Activated CD8-positive, alpha-beta memory T cell treated with anti-CD3 and anti-CD28 coated beads, Interleukin-2, amount 10 ng/mL, durations not matched to agents 7 days and 5 days (primary cell): ENCODE results near the gene CAMKMT. TPM values are rescaled to one million over a fixed set of nuclear protein-coding genes. Genes with fewer than 3 reads are reported as not detected.

Experiments
- ATAC-seq: fragments of 150-1000 bp; cut with Tn5 transposase; one replicate; pipeline ENCODE4 v1.10.0; 2021; ENCODE audit warnings: moderate library complexity
- CTCF ChIA-PET: fragments of 350-600 bp; sonication (Branson Sonifier 250); formaldehyde crosslinking; loops from one replicate; lab custom pipeline; 2021; ENCODE audit warnings: antibody characterized with exemption; lab: Charles Lee
- DNase-seq: peaks from one replicate; pipeline ENCODE4 v3.0.0-alpha.2; 2020
- H3K27ac Mint-ChIP-seq: one replicate; pipeline ENCODE4 v1.8.0; 2021; ENCODE audit warnings: mild to moderate bottlenecking, mixed read lengths
- H3K27me3 Mint-ChIP-seq: one replicate; pipeline ENCODE4 v1.8.0; 2021; ENCODE audit warnings: mixed read lengths
- H3K36me3 Mint-ChIP-seq: one replicate; pipeline ENCODE4 v1.8.0; 2021; ENCODE audit warnings: mild to moderate bottlenecking, mixed read lengths
- H3K4me1 Mint-ChIP-seq: one replicate; pipeline ENCODE4 v1.8.0; 2021; ENCODE audit warnings: mixed read lengths
- H3K4me3 Mint-ChIP-seq: one replicate; pipeline ENCODE4 v1.8.0; 2021; ENCODE audit warnings: mild to moderate bottlenecking, moderate library complexity, mixed read lengths
- H3K9me3 Mint-ChIP-seq: one replicate; pipeline ENCODE4 v1.8.0; 2022; ENCODE audit warnings: low read depth, mixed read lengths
- total RNA-seq, 2 experiments: library from RNA; stranded (reverse); gene quantifications; one replicate each; pipeline ENCODE4 v1.2.3, GENCODE V29; 2021

The CAMKMT gene
- total RNA-seq, 2 experiments from 2014 or later, result 12.8 to 13.3 TPM

- ATAC-seq (no peak), DNase-seq (no peak)
- Mint-ChIP-seq H3K9me3 (peaks cover 8% of the 10 kb centered on the region), H3K27ac (no peak overlapping the region), H3K27me3 (no peaks in the 10 kb centered on the region), H3K4me1 (no peaks in the 10 kb centered on the region), H3K36me3 (peaks cover 8% of the 10 kb centered on the region), H3K4me3 (no peak overlapping the region)
- CTCF ChIA-PET, result interaction anchor here (1.2 to 2.3 kb wide), 2 partner anchors 17 to 20 kb away, joined by 4 to 7 read pairs; no protein-coding TSS in a partner anchor
Observed at GRCh38 chr2:44459739-44460138, 98.0 kb downstream of the CAMKMT start.

DNA sequence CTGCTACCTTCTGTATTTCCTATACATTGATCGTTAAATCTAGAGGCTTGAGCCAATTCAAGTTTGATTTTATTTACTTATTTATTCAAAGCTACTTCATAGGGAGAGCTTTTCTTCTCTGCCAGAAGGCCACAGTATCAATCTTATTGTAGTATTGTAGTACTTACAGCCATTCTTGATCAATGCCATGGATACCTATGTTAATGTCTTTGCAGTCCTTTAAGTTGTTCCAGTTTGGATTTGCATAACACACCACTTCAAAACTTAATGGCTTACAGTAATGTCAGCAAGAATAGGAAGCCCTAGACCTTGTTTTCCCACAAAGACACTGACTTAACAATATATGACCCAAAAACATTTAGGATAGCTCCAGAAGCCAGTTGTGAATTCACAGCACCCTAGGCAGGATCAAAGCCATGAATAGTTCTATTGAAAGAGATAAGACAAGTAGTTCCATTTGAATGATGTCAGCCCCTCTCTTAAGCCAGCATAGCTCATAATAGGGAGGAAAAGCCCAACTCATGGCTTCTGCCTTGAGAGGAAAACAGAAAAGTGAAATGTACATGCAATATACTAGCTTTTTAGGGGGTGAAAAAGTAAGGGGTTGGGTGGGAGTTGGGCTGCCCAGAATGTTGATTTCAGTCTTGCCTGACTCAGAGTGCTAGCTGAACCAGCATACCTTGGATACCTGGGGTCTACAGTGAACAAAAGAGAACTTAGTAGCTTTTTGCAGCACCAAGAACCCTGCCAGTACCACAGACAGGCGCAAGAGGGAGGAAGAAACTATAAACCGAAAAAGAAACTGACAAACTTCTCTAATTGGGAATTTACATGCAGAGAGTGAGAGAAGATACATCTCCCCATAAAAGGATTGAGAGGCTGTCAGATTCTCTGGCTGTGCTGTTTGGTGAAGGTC is 101.4 kb downstream of the CAMKMT start:
- no peak for DNase-seq
- Mint-ChIP-seq H3K27me3 (no peaks in the 10 kb centered on the region), H3K4me1 (no peaks in the 10 kb centered on the region), H3K36me3 (peaks cover 10% of the 10 kb centered on the region), H3K9me3 (peaks cover 8% of the 10 kb centered on the region), H3K4me3 (no peak overlapping the region), H3K27ac (no peak overlapping the region)
- CTCF ChIA-PET, result interaction anchor here (0.8 to 2.6 kb wide), 2 partner anchors 9 to 16 kb away, joined by 3 to 11 read pairs; no protein-coding TSS in a partner anchor
- ATAC-seq, result no peak

DNA sequence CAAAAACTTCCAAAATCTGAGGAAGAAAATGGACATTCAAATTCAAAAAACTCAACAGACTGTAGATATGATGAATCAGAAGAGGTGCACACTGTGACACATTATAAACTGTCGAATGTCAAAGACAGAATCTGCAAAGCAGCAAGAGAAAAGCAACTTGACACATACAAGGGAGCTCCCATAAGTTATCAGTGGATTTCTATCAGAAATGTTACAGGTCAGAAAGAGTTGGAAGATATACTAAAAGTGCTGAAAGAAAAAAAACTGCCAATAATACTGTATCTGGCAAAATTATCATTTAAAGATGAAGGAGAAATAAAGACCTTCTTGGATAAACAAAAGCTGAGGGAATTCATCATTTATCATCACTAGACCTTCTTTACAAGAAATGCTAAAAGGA is 102.7 kb downstream of the CAMKMT start:
- DNase-seq (no peak), ATAC-seq (no peak)
- CTCF ChIA-PET, result interaction anchor here (2.6 kb wide), 1 partner anchor 15 kb away, joined by 11 read pairs; no protein-coding TSS in a partner anchor
- H3K27ac Mint-ChIP-seq, result no peak overlapping the region
- peaks cover 8% of the 10 kb centered on the region for H3K9me3 Mint-ChIP-seq
- H3K4me3 Mint-ChIP-seq, result no peak overlapping the region
- peaks cover 10% of the 10 kb centered on the region for H3K36me3 Mint-ChIP-seq
- no peaks in the 10 kb centered on the region for H3K27me3 Mint-ChIP-seq
- H3K4me1 Mint-ChIP-seq, result no peaks in the 10 kb centered on the region

DNA sequence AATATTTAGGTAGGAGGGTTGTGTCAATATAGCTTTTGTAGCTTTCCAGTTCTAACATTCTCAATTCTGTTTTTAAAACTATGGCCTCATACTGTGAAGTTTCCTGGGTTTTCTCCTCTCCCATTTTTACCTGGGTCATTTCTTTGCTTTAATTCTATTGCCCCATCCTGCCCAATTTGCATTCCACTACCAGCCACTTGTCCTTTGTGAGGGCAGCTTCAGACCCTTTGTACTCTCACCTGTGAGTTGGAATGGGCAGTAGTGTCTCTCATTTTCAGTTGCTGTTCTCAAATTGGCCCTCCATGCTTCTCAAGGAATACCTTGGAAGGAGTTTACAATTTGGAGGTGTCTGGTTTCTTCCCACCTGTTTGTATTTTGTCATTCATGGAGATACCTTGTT is 108.4 kb downstream of the CAMKMT start:
- no peaks in the 10 kb centered on the region for H3K9me3 Mint-ChIP-seq
- no peak overlapping the region for H3K4me3 Mint-ChIP-seq
- peaks cover 2% of the 10 kb centered on the region for H3K36me3 Mint-ChIP-seq
- CTCF ChIA-PET, result interaction anchor here (0.9 to 3.9 kb wide), 2 partner anchors 9 to 198 kb away, joined by 3 to 28 read pairs; no protein-coding TSS in a partner anchor
- DNase-seq, result no peak
- no peak for ATAC-seq
- H3K4me1 Mint-ChIP-seq, result no peaks in the 10 kb centered on the region
- H3K27me3 Mint-ChIP-seq, result no peaks in the 10 kb centered on the region
- no peak overlapping the region for H3K27ac Mint-ChIP-seq

DNA sequence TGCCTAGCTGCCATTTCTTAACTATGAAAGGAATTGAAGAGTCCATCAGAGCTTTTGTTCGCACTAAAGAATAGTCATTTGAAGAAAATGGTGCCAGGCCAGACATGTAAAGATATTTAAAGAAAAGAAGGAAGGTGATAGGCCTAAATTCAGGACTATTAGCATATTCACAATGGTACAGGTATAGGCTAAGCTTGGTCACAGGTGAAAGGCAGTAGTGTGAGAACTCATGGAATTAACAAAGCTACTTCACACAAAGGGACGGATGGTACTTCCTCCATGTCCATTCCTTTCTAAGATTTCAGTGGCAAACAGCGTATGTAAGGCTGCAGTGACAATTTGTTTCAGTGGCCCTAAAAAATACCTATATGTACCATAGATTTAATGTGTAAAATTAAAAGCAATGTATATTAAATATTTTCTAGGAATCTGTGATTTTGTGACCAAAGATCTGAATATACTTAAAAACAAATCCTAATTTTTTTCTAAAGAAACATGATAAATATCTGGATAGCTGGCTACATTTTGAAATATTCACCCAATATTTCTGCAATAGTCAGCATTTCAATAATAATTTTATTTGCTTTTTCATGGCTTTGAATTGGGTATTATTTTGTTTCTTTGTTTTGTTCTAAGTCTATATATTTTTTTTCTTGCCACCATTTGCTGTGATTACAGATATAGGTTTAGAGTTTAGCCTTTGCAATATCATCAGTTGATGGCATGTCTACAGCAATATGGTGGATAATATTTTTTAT is 116.1 kb downstream of the CAMKMT start:
- no peaks in the 10 kb centered on the region for H3K36me3 Mint-ChIP-seq
- peaks cover 5% of the 10 kb centered on the region for H3K4me1 Mint-ChIP-seq
- H3K9me3 Mint-ChIP-seq, result no peaks in the 10 kb centered on the region
- H3K27me3 Mint-ChIP-seq, result no peaks in the 10 kb centered on the region
- ATAC-seq, result no peak
- no peak overlapping the region for H3K4me3 Mint-ChIP-seq
- H3K27ac Mint-ChIP-seq, result no peak overlapping the region
- DNase-seq, result no peak
- CTCF ChIA-PET, result interaction anchor here (0.6 to 4.4 kb wide), 11 partner anchors 19 to 478 kb away, joined by 3 to 35 read pairs (median 4); no protein-coding TSS in a partner anchor

- no peak overlapping the region for H3K4me3 Mint-ChIP-seq
- peak overlapping the region; percentile 6 for H3K27ac Mint-ChIP-seq
- no peaks in the 10 kb centered on the region for H3K27me3 Mint-ChIP-seq
- DNase-seq (peak; percentile 58), ATAC-seq (peak; percentile 100)
- CTCF ChIA-PET, result interaction anchor here (0.6 to 4.4 kb wide), 97 partner anchors 9 to 531 kb away, joined by 3 to 99 read pairs (median 4); partner anchors contain the start of genes CAMKMT and PREPL
- no peaks in the 10 kb centered on the region for H3K36me3 Mint-ChIP-seq
- H3K4me1 Mint-ChIP-seq, result peaks cover 5% of the 10 kb centered on the region
- H3K9me3 Mint-ChIP-seq, result no peaks in the 10 kb centered on the region
Observed at GRCh38 chr2:44479127-44479887, 117.6 kb downstream of the CAMKMT start.

GRCh38 chr2:44480068-44480467 is 118.3 kb downstream of the CAMKMT start:
- Mint-ChIP-seq H3K36me3 (peaks cover under 1% of the 10 kb centered on the region), H3K27ac (no peak overlapping the region), H3K4me1 (peaks cover 5% of the 10 kb centered on the region), H3K4me3 (no peak overlapping the region), H3K27me3 (no peaks in the 10 kb centered on the region), H3K9me3 (no peaks in the 10 kb centered on the region)
- CTCF ChIA-PET, result interaction anchor here (0.6 to 4.4 kb wide), 96 partner anchors 8 to 532 kb away, joined by 3 to 99 read pairs (median 4); partner anchors contain the start of genes CAMKMT and PREPL
- DNase-seq, result no peak
- no peak for ATAC-seq

- Mint-ChIP-seq H3K9me3 (no peaks in the 10 kb centered on the region), H3K4me3 (no peak overlapping the region), H3K36me3 (peaks cover 1% of the 10 kb centered on the region), H3K27ac (no peak overlapping the region), H3K4me1 (no peaks in the 10 kb centered on the region), H3K27me3 (no peaks in the 10 kb centered on the region)
- DNase-seq (no peak), ATAC-seq (no peak)
- CTCF ChIA-PET, result no interaction called here
Observed at GRCh38 chr2:44487052-44487451, 125.3 kb downstream of the CAMKMT start.

- Mint-ChIP-seq H3K4me3 (no peak overlapping the region), H3K9me3 (no peaks in the 10 kb centered on the region), H3K27me3 (no peaks in the 10 kb centered on the region), H3K27ac (no peak overlapping the region), H3K36me3 (no peaks in the 10 kb centered on the region), H3K4me1 (no peaks in the 10 kb centered on the region)
- ATAC-seq, result no peak
- no peak for DNase-seq
- CTCF ChIA-PET, result interaction anchor here (2.2 kb wide), 1 partner anchor 11 kb away, joined by 13 read pairs; no protein-coding TSS in a partner anchor
Observed at GRCh38 chr2:44490726-44491125, 129.0 kb downstream of the CAMKMT start.

DNA sequence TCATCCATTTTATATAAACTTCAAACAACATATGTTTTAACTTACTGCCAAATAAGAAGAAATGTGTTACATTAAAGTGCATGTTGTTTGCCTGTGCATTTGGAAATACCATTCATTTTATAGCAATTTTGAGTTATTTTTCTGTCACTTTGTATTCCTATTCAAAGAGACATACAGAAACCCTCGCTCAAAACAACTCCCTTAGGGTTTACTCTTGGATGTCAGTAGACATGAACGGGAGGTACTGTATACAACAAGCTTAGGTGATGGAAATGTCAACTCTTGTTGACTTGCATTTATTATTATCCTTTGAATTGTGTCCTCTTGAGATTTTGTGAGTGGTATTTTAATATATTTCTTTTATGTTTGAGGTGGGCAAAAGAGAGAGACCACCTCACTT is 132.3 kb downstream of the CAMKMT start:
- no peaks in the 10 kb centered on the region for H3K36me3 Mint-ChIP-seq
- no peak overlapping the region for H3K4me3 Mint-ChIP-seq
- ATAC-seq (no peak), DNase-seq (no peak)
- H3K4me1 Mint-ChIP-seq, result no peaks in the 10 kb centered on the region
- no peaks in the 10 kb centered on the region for H3K9me3 Mint-ChIP-seq
- CTCF ChIA-PET, result interaction anchor here (2.6 kb wide), 1 partner anchor 15 kb away, joined by 12 read pairs; no protein-coding TSS in a partner anchor
- no peak overlapping the region for H3K27ac Mint-ChIP-seq
- no peaks in the 10 kb centered on the region for H3K27me3 Mint-ChIP-seq

DNA sequence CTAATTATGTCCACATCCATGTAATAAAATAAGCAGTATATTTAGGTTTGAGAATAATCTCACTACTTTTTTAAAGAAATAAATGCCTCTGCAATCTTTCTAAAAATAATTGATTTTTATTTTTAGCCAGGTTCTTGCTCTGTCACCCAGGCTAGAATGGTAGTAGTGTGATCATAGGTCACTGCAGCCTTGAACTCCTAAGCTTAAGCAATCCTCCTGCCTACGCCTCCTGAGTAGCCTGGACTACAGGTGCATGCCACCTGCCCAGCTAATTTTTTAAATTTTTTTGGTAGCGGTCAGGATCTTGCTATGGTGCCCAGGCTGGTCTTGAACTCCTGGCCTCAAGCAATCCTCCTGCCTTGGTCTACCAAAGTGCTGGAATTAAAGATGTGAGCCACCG is 133.3 kb downstream of the CAMKMT start:
- no peak overlapping the region for H3K27ac Mint-ChIP-seq
- H3K27me3 Mint-ChIP-seq, result no peaks in the 10 kb centered on the region
- no peaks in the 10 kb centered on the region for H3K9me3 Mint-ChIP-seq
- no peak for DNase-seq
- H3K4me1 Mint-ChIP-seq, result no peaks in the 10 kb centered on the region
- H3K36me3 Mint-ChIP-seq, result no peaks in the 10 kb centered on the region
- H3K4me3 Mint-ChIP-seq, result no peak overlapping the region
- CTCF ChIA-PET, result interaction anchor here (2.6 kb wide), 1 partner anchor 16 kb away, joined by 12 read pairs; no protein-coding TSS in a partner anchor
- no peak for ATAC-seq

DNA sequence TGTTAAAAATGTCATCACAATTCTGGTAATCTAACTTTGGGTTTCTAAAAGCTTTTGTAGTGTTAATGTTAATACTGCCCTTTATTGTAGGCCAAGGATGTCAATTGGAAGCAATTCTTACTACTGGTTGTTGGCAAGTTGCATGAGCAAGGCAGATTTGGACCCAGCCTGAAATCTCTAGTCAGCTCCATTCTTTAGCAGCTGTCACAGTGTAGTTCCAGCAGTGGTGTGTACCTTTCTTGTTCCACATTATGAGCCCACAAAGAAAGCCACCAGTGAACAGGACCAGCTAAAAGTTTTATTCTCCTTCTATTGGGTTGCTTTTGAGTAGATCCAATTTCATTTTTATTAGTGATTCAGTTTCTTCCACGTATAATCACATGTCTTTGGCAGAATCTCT is 133.8 kb downstream of the CAMKMT start:
- CTCF ChIA-PET, result interaction anchor here (2.6 kb wide), 1 partner anchor 16 kb away, joined by 12 read pairs; no protein-coding TSS in a partner anchor
- no peaks in the 10 kb centered on the region for H3K36me3 Mint-ChIP-seq
- no peaks in the 10 kb centered on the region for H3K9me3 Mint-ChIP-seq

More for the DNA sequence above, 133.8 kb downstream of the CAMKMT start:
- Mint-ChIP-seq H3K4me3 (no peak overlapping the region), H3K27me3 (no peaks in the 10 kb centered on the region), H3K4me1 (no peaks in the 10 kb centered on the region), H3K27ac (no peak overlapping the region)
- no peak for DNase-seq
- no peak for ATAC-seq
